Activated CD4-positive, alpha-beta memory T cell treated with anti-CD3 and anti-CD28 coated beads, Interleukin-2, amount 10 ng/mL, durations not matched to agents 7 days and 5 days (primary cell): ENCODE data around the gene ENDOG. TPM values are rescaled to one million over a fixed set of nuclear protein-coding genes. Genes with fewer than 3 reads are reported as not detected.
"Not testable (repeated sequence)": the region's sequence is repeated elsewhere in the genome, so short reads cannot be mapped to it uniquely, and the experiment has no call there.

Experiments
- CTCF ChIA-PET: fragments of 350-600 bp; sonication (Branson Sonifier 250); formaldehyde crosslinking; loops from one replicate; lab custom pipeline; 2021; ENCODE audit warnings: antibody characterized with exemption, inconsistent platforms; lab: Charles Lee
- POLR2A ChIA-PET: fragments of 350-600 bp; sonication (Branson Sonifier 250); formaldehyde crosslinking; loops from one replicate; lab custom pipeline; 2021; ENCODE audit warnings: antibody characterized with exemption; lab: Charles Lee
- DNase-seq: peaks from one replicate; pipeline ENCODE4 v3.0.0-alpha.2; 2020
- H3K27ac Mint-ChIP-seq: one replicate; pipeline ENCODE4 v1.8.0; 2021; ENCODE audit warnings: mild to moderate bottlenecking, mixed read lengths
- H3K27me3 Mint-ChIP-seq: one replicate; pipeline ENCODE4 v1.8.0; 2021; ENCODE audit warnings: mixed read lengths
- H3K36me3 Mint-ChIP-seq: one replicate; pipeline ENCODE4 v1.8.0; 2021; ENCODE audit warnings: low read depth, mixed read lengths
- H3K4me1 Mint-ChIP-seq: one replicate; pipeline ENCODE4 v1.8.0; 2021; ENCODE audit warnings: mixed read lengths
- H3K4me3 Mint-ChIP-seq: one replicate; pipeline ENCODE4 v1.8.0; 2021; ENCODE audit warnings: mild to moderate bottlenecking, mixed read lengths
- H3K9me3 Mint-ChIP-seq: one replicate; pipeline ENCODE4 v1.8.0; 2021; ENCODE audit warnings: mixed read lengths
- total RNA-seq, 2 experiments: library from RNA; stranded (reverse); gene quantifications; one replicate each; pipeline ENCODE4 v1.2.3, GENCODE V29; 2021

The ENDOG gene
- total RNA-seq, 2 experiments from 2014 or later, result 16.7 to 19.1 TPM

GRCh38 chr9:128860937-128861336, 42.6 kb downstream of the ENDOG start:
- no peaks in the 10 kb centered on the region for H3K9me3 Mint-ChIP-seq
- H3K27ac Mint-ChIP-seq, result no peak overlapping the region
- DNase-seq, result no peak
- peaks cover 13% of the 10 kb centered on the region for H3K4me1 Mint-ChIP-seq
- no peaks in the 10 kb centered on the region for H3K36me3 Mint-ChIP-seq
- ChIA-PET CTCF (interaction anchor here (0.6 to 8.2 kb wide), 10 partner anchors 9 to 1908 kb away, joined by 3 to 123 read pairs (median 4); partner anchors contain the start of genes KYAT1 and LRRC8A), POLR2A (interaction anchor here (1.7 kb wide), 1 partner anchor 20 kb away, joined by 3 read pairs; the partner anchor contains the start of gene KYAT1)
- no peaks in the 10 kb centered on the region for H3K27me3 Mint-ChIP-seq
- no peak overlapping the region for H3K4me3 Mint-ChIP-seq

GRCh38 chr9:128861501-128861900, 43.2 kb downstream of the ENDOG start:
- H3K4me1 Mint-ChIP-seq, result peaks cover 13% of the 10 kb centered on the region
- CTCF ChIA-PET, result interaction anchor here (0.8 to 8.2 kb wide), 11 partner anchors 10 to 82 kb away, joined by 3 to 123 read pairs (median 6); partner anchors contain the start of genes ENDOG, KYAT1 and LRRC8A
- no peak overlapping the region for H3K4me3 Mint-ChIP-seq
- no peaks in the 10 kb centered on the region for H3K27me3 Mint-ChIP-seq
- POLR2A ChIA-PET, result interaction anchor here (1.7 kb wide), 1 partner anchor 20 kb away, joined by 3 read pairs; the partner anchor contains the start of gene KYAT1
- DNase-seq, result no peak
- no peaks in the 10 kb centered on the region for H3K36me3 Mint-ChIP-seq
- H3K27ac Mint-ChIP-seq, result no peak overlapping the region
- H3K9me3 Mint-ChIP-seq, result no peaks in the 10 kb centered on the region

GRCh38 chr9:128862401-128862851, 44.1 kb downstream of the ENDOG start:
- no peak overlapping the region for H3K4me3 Mint-ChIP-seq
- CTCF ChIA-PET, result interaction anchor here (0.9 to 8.2 kb wide), 9 partner anchors 11 to 72 kb away, joined by 3 to 123 read pairs (median 7); partner anchors contain the start of genes ENDOG, KYAT1 and LRRC8A
- H3K36me3 Mint-ChIP-seq, result no peaks in the 10 kb centered on the region
- peaks cover 13% of the 10 kb centered on the region for H3K4me1 Mint-ChIP-seq
- H3K27ac Mint-ChIP-seq, result no peak overlapping the region
- POLR2A ChIA-PET, result interaction anchor here (1.7 kb wide), 1 partner anchor 19 kb away, joined by 3 read pairs; the partner anchor contains the start of gene KYAT1
- no peaks in the 10 kb centered on the region for H3K27me3 Mint-ChIP-seq
- H3K9me3 Mint-ChIP-seq, result no peaks in the 10 kb centered on the region
- DNase-seq, result no peak

GRCh38 chr9:128863647-128864046, 45.3 kb downstream of the ENDOG start:
- POLR2A ChIA-PET, result no interaction called here

GRCh38 chr9:128870128-128870940, 52.0 kb downstream of the ENDOG start:
- Mint-ChIP-seq H3K27ac (no peak overlapping the region), H3K4me3 (no peak overlapping the region), H3K9me3 (no peaks in the 10 kb centered on the region), H3K36me3 (no peaks in the 10 kb centered on the region), H3K27me3 (no peaks in the 10 kb centered on the region), H3K4me1 (peaks cover 7% of the 10 kb centered on the region)
- CTCF ChIA-PET, result interaction anchor here (0.6 to 1.8 kb wide), 2 partner anchors 11 to 58 kb away, joined by 4 to 5 read pairs; no protein-coding TSS in a partner anchor
- POLR2A ChIA-PET, result no interaction called here
- DNase-seq, result no peak

More at GRCh38 chr9:128863647-128864046, 45.3 kb downstream of the ENDOG start:
- Mint-ChIP-seq H3K36me3 (no peaks in the 10 kb centered on the region), H3K4me1 (peaks cover 13% of the 10 kb centered on the region), H3K27me3 (no peaks in the 10 kb centered on the region), H3K27ac (no peak overlapping the region), H3K4me3 (no peak overlapping the region), H3K9me3 (no peaks in the 10 kb centered on the region)
- DNase-seq, result peak; percentile 88
- CTCF ChIA-PET, result interaction anchor here (1.1 to 8.2 kb wide), 10 partner anchors 11 to 101 kb away, joined by 3 to 123 read pairs (median 5); partner anchors contain the start of genes KYAT1 and LRRC8A

GRCh38 chr9:128870941-128871265, 52.6 kb downstream of the ENDOG start:
- H3K27me3 Mint-ChIP-seq, H3K4me1 Mint-ChIP-seq, DNase-seq, H3K36me3 Mint-ChIP-seq, POLR2A ChIA-PET, H3K27ac Mint-ChIP-seq, H3K9me3 Mint-ChIP-seq, H3K4me3 Mint-ChIP-seq: not testable (repeated sequence)
- CTCF ChIA-PET, result interaction anchor here (0.6 to 1.8 kb wide), 2 partner anchors 11 to 58 kb away, joined by 4 to 5 read pairs; no protein-coding TSS in a partner anchor

Other genes starting within 250 kb of the ENDOG start
- 10 to 100 TPM; 51.5 to 53.5 TPM for gene DYNC2I2, start 161.7 kb upstream of the ENDOG start, total RNA-seq
- 100 to 1,000 TPM; 355 to 379 TPM for gene SET, start 129.3 kb upstream of the ENDOG start, total RNA-seq
- gene PKN3, start 116.0 kb upstream of the ENDOG start, total RNA-seq, result 1 to 10 TPM; 5.0 to 5.6 TPM
- 10 to 100 TPM; 79.3 to 81.5 TPM for gene ZDHHC12, start 94.4 kb upstream of the ENDOG start, total RNA-seq
- gene ZER1, start 46.6 kb upstream of the ENDOG start, total RNA-seq, result 10 to 100 TPM; 24.1 to 24.4 TPM
- 10 to 100 TPM; 18.0 to 21.4 TPM for gene TBC1D13, start 31.2 kb upstream of the ENDOG start, total RNA-seq
- gene SPOUT1, start 11.3 kb downstream of the ENDOG start, total RNA-seq, result 10 to 100 TPM; 54.3 to 59.2 TPM
- 10 to 100 TPM; 12.7 to 14.8 TPM for gene KYAT1, start 63.5 kb downstream of the ENDOG start, total RNA-seq
- gene LRRC8A, start 63.6 kb downstream of the ENDOG start, total RNA-seq, result 10 to 100 TPM; 37.1 to 38.1 TPM
- gene PHYHD1, start 102.5 kb downstream of the ENDOG start, total RNA-seq, result 1 to 10 TPM; 1.1 to 1.4 TPM
- 1 to 10 TPM; 7.0 TPM for gene DOLK, start 129.1 kb downstream of the ENDOG start, total RNA-seq
- gene NUP188, start 129.2 kb downstream of the ENDOG start, total RNA-seq, result 10 to 100 TPM; 65.8 to 73.6 TPM
- gene SH3GLB2, start 209.8 kb downstream of the ENDOG start, total RNA-seq, result 10 to 100 TPM; 87.0 to 90.5 TPM
- 10 to 100 TPM; 36.5 to 40.9 TPM for gene MIGA2, start 218.1 kb downstream of the ENDOG start, total RNA-seq